GM12892 (cell line): ENCODE results near the gene OR1M1.

ENCODE experiments used
- POLR2A ChIP-seq: IDR thresholded peaks from 2 replicates; pipeline ENCODE4 v1.6.1; 2011; ENCODE audit warnings: low read depth, low read length, control low read depth
- POLR2AphosphoS5 ChIP-seq: IDR thresholded peaks from 2 replicates; pipeline ENCODE4 v1.6.1; 2011; ENCODE audit warnings: low read depth, low read length, control low read depth
- TAF1 ChIP-seq: IDR thresholded peaks from 2 replicates; pipeline ENCODE4 v1.6.1; 2011; ENCODE audit warnings: low read depth, mild to moderate bottlenecking, control low read depth, low read length, borderline replicate concordance

DNA sequence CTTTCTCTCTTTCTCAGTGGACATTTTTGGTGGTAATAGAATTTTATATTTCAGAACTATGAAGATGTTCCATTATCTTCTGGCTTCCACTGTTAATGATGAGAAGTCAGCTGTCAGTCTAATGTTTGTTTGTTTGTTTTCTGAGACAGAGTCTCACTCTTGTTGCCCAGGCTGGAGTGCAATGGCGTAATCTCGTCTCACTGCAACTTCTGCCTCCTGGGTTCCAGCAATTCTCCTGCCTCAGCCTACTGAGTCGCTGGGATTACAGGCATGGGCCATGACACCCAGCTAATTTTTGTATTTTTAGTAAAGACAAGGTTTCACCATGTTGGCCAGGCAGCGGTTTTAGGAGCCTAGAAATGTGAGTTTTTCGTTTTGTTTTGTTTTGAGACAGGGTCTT is 58.1 kb downstream of the OR1M1 start:
- TF ChIP-seq TAF1 (no peak), POLR2AphosphoS5 (no peak), POLR2A (no peak)
